Thoracic aorta (tissue), 2 donors: Measurements from ENCODE around the gene TXNDC11. TPM values are rescaled to one million over a fixed set of nuclear protein-coding genes. Genes with fewer than 3 reads are reported as not detected.

Experiments used
- ATAC-seq: fragments of 150-250 bp; one replicate; pipeline ENCODE4 v1.8.0; 2017; ENCODE audit warnings: low read depth; ENCODE audit not compliant: insufficient number of reproducible peaks, low FRiP score
- DNase-seq: peaks from one replicate; pipeline ENCODE4 v3.0.0-alpha.2; 2020; ENCODE audit warnings: low spot score
- H3K27ac ChIP-seq, 2 donors: fragments of 200-600 bp; sonication (generic); 1 replicate in 1 of 2; 2 replicates in 1 of 2; pipeline ENCODE4 v1.5.1; 2016; ENCODE audit warnings: mild to moderate bottlenecking in 2 of 2, moderate library complexity in 2 of 2
- H3K27me3 ChIP-seq: fragments of 200-600 bp; sonication (generic); replicated peaks from 2 replicates; pipeline ENCODE4 v1.6.0; 2016; ENCODE audit warnings: mild to moderate bottlenecking; ENCODE audit not compliant: insufficient read depth
- H3K36me3 ChIP-seq: fragments of 200-600 bp; sonication (generic); one replicate; pipeline ENCODE4 v1.5.1; 2016
- H3K4me1 ChIP-seq, 2 donors: fragments of 200-600 bp; sonication (generic); 1 replicate in 1 of 2; 2 replicates in 1 of 2; pipeline versions ENCODE4 v1.5.1 to v1.6.0; 2016; ENCODE audit warnings: low read depth in 2 of 2, mild to moderate bottlenecking in 1 of 2; ENCODE audit not compliant: control insufficient read depth in 1 of 2
- H3K4me3 ChIP-seq: fragments of 200-600 bp; sonication (generic); 2 replicates; pipeline ENCODE4 v1.5.1; 2016; ENCODE audit warnings: mild to moderate bottlenecking
- H3K9me3 ChIP-seq: fragments of 200-600 bp; sonication (generic); 2 replicates; pipeline ENCODE4 v1.5.1; 2016
- CTCF ChIP-seq: fragments of 200-600 bp; sonication (generic); IDR thresholded peaks from one replicate; pipeline ENCODE4 v1.5.1; 2019; ENCODE audit warnings: antibody characterized with exemption
- total RNA-seq, 2 donors: library from RNA; depleted of rRNA; stranded (reverse); fragments of >200 nt; gene quantifications; one replicate each; pipeline versions ENCODE4 v1.1.0 to v1.2.3, GENCODE V29; 2016

Gene TXNDC11
- total RNA-seq, 2 donors from 2014 or later, result 44.5 to 49.4 TPM

- DNase-seq (no peak), ATAC-seq (no peak)
- Histone ChIP-seq H3K27ac (peak overlapping the region in 1 of 2 donors; percentile 10), H3K9me3 (no peaks in the 10 kb centered on the region), H3K4me1 (peaks cover 16 to 28% of the 10 kb centered on the region in 2 donors), H3K27me3 (no peaks in the 10 kb centered on the region), H3K4me3 (no peak overlapping the region), H3K36me3 (peaks cover 35% of the 10 kb centered on the region)
- TF ChIP-seq CTCF, result no peak
These were observed 63.4 kb downstream of the TXNDC11 start for GRCh38 chr16:11679250-11679649.

GRCh38 chr16:11677959-11678881 is 64.4 kb downstream of the TXNDC11 start:
- Histone ChIP-seq H3K27ac (peak overlapping the region in 1 of 2 donors; percentile 27), H3K4me1 (peaks cover 18 to 36% of the 10 kb centered on the region in 2 donors)
- no peak for DNase-seq

GRCh38 chr16:11677451-11677951 is 65.2 kb downstream of the TXNDC11 start:
- H3K27ac ChIP-seq, result peak overlapping the region in 1 of 2 donors; percentile 27
- peaks cover 20 to 36% of the 10 kb centered on the region in 2 donors for H3K4me1 ChIP-seq
- H3K36me3 ChIP-seq, result peaks cover 20% of the 10 kb centered on the region
- TF ChIP-seq CTCF, result no peak
- H3K4me3 ChIP-seq, result no peak overlapping the region
- no peaks in the 10 kb centered on the region for H3K27me3 ChIP-seq
- H3K9me3 ChIP-seq, result no peaks in the 10 kb centered on the region
- ATAC-seq (no peak), DNase-seq (no peak)

More at GRCh38 chr16:11677959-11678881, 64.4 kb downstream of the TXNDC11 start:
- H3K9me3 ChIP-seq, result no peaks in the 10 kb centered on the region
- H3K4me3 ChIP-seq, result no peak overlapping the region
- no peak for ATAC-seq
- peaks cover 24% of the 10 kb centered on the region for H3K36me3 ChIP-seq
- no peaks in the 10 kb centered on the region for H3K27me3 ChIP-seq
- TF ChIP-seq CTCF, result no peak

- H3K4me3 ChIP-seq, result no peak overlapping the region
- ATAC-seq (no peak), DNase-seq (no peak)
- no peak for TF ChIP-seq CTCF
- H3K27ac ChIP-seq, result no peak overlapping the region
- H3K4me1 ChIP-seq, result peaks cover 19 to 36% of the 10 kb centered on the region in 2 donors
- no peaks in the 10 kb centered on the region for H3K27me3 ChIP-seq
- no peaks in the 10 kb centered on the region for H3K9me3 ChIP-seq
- H3K36me3 ChIP-seq, result peaks cover 20% of the 10 kb centered on the region
These were observed 65.9 kb downstream of the TXNDC11 start for GRCh38 chr16:11676799-11677198.
